SU-DHL-6 (cell line): ENCODE measurements around the gene PDZD2.

ENCODE experiments used
- EZH2phosphoT487 ChIP-seq: fragments of 200-600 bp; sonication (generic), shearing (Covaris generic); conservative IDR thresholded peaks from 2 replicates; pipeline ENCODE4 v1.6.1; 2018; ENCODE audit warnings: mild to moderate bottlenecking, antibody characterized with exemption, low read length, moderate library complexity, mixed read lengths
- TF ChIP-seq, protein P1 (sequence below): fragments of 200-600 bp; sonication (generic); IDR thresholded peaks from one replicate; pipeline ENCODE4 v1.5.1; 2017; ENCODE audit warnings: antibody characterized with exemption, mild to moderate bottlenecking, low read length, moderate library complexity; ENCODE audit not compliant: insufficient read depth, poor library complexity, severe bottlenecking

DNA sequence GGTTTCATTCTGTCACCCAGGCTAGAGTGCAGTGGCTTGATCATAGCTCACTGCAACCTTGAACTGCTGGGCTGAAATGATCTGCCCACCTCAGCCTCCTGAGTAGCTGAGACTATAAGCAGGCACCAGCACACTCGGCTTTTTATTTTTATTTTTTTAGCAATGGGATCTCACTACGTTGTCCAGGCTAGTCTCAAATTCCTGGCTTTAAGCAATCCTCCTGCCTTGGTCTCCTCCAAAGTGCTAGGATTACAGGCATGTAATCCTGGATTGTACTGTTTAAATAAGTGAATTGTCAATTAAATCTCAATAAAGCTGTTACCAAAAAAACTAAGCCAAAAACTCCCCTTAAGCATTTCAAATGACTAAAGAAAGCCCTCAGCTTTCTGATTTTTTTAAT lies 516.3 kb downstream of the PDZD2 start:
- TF ChIP-seq, protein P1, sequence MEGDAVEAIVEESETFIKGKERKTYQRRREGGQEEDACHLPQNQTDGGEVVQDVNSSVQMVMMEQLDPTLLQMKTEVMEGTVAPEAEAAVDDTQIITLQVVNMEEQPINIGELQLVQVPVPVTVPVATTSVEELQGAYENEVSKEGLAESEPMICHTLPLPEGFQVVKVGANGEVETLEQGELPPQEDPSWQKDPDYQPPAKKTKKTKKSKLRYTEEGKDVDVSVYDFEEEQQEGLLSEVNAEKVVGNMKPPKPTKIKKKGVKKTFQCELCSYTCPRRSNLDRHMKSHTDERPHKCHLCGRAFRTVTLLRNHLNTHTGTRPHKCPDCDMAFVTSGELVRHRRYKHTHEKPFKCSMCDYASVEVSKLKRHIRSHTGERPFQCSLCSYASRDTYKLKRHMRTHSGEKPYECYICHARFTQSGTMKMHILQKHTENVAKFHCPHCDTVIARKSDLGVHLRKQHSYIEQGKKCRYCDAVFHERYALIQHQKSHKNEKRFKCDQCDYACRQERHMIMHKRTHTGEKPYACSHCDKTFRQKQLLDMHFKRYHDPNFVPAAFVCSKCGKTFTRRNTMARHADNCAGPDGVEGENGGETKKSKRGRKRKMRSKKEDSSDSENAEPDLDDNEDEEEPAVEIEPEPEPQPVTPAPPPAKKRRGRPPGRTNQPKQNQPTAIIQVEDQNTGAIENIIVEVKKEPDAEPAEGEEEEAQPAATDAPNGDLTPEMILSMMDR, result no peak
- no peak for TF ChIP-seq EZH2phosphoT487
